Measurements from ENCODE around the gene CDH18.

- no peak for TF ChIP-seq CTCF (conservative IDR thresholded peaks at IDR 0.05; ENCODE audit: low read length)
- TF ChIP-seq EZH2phosphoT487 (IDR thresholded peaks at IDR 0.05; ENCODE audit: borderline replicate concordance, low read depth, low read length), result no peak
Observed at GRCh38 chr5:19554524-19554923, 433.5 kb downstream of the CDH18 start.
